NCI-H774 (cell line): ENCODE measurements around the gene KIF20A.
"Not testable (repeated sequence)": the region's sequence is repeated elsewhere in the genome, so short reads cannot be mapped to it uniquely, and the experiment has no call there.

Experiments
- DNase-seq: peaks from one replicate; lab custom pipeline; 2025; lab: John Stamatoyannopoulos, UW

KIF20A gene

GRCh38 chr5:138186002-138186447 lies 7.1 kb downstream of the KIF20A start:
- DNase-seq, result no peak

- no peak for DNase-seq
Observed at GRCh38 chr5:138188626-138189025, 9.7 kb downstream of the KIF20A start.

GRCh38 chr5:138192826-138193225 lies 13.9 kb downstream of the KIF20A start:
- no peak for DNase-seq

GRCh38 chr5:138193859-138194258 lies 14.9 kb downstream of the KIF20A start:
- DNase-seq, result not testable (repeated sequence)

GRCh38 chr5:138210985-138211384 lies 32.1 kb downstream of the KIF20A start:
- no peak for DNase-seq

- no peak for DNase-seq
Observed at GRCh38 chr5:138212828-138213160, 33.9 kb downstream of the KIF20A start.

- DNase-seq, result peak; percentile 98
Observed at GRCh38 chr5:138213161-138214029, 34.5 kb downstream of the KIF20A start, which contains the start of gene CDC23. CDC23 (minus strand) TSS chr5:138213323; CDS start chr5:138213312, 11 bp downstream.

GRCh38 chr5:138216799-138217198 lies 37.9 kb downstream of the KIF20A start:
- no peak for DNase-seq

- no peak for DNase-seq
Observed at GRCh38 chr5:138223532-138223931, 44.6 kb downstream of the KIF20A start.

- no peak for DNase-seq
Observed at GRCh38 chr5:138224712-138225111, 45.8 kb downstream of the KIF20A start.

- no peak for DNase-seq
Observed at GRCh38 chr5:138226910-138227309, 48.0 kb downstream of the KIF20A start.

GRCh38 chr5:138229387-138229786 lies 50.5 kb downstream of the KIF20A start:
- no peak for DNase-seq

GRCh38 chr5:138230261-138230660 lies 51.3 kb downstream of the KIF20A start:
- no peak for DNase-seq

- peak; percentile 16 for DNase-seq
Observed at GRCh38 chr5:138230981-138231589, 52.2 kb downstream of the KIF20A start.

- no peak for DNase-seq
Observed at GRCh38 chr5:138233280-138233679, 54.4 kb downstream of the KIF20A start.

- no peak for DNase-seq
Observed at GRCh38 chr5:138234651-138235050, 55.7 kb downstream of the KIF20A start.
